Trophoblast cell (in vitro differentiated cells and primary cell): ENCODE results near the gene ZNF556.

ENCODE experiments used
- DNase-seq, 2 donors: peaks; one replicate each; pipeline ENCODE4 v3.0.0-alpha.2; 2016
- H2AFZ ChIP-seq: 2 replicates; pipeline ENCODE4 v1.6.1; 2013; ENCODE audit warnings: low read length, moderate library complexity, mild to moderate bottlenecking; ENCODE audit not compliant: insufficient read depth, poor library complexity
- H2AK5ac ChIP-seq: 2 replicates; pipeline ENCODE4 v1.6.1; 2013; ENCODE audit warnings: mild to moderate bottlenecking, low read length
- H2BK120ac ChIP-seq: 2 replicates; pipeline ENCODE4 v1.6.1; 2013; ENCODE audit warnings: low read length, mild to moderate bottlenecking, moderate library complexity; ENCODE audit not compliant: insufficient read depth, poor library complexity
- H2BK12ac ChIP-seq: 2 replicates; pipeline ENCODE4 v1.6.1; 2013; ENCODE audit warnings: mild to moderate bottlenecking, low read length, moderate library complexity
- H2BK5ac ChIP-seq: 2 replicates; pipeline ENCODE4 v1.6.1; 2013; ENCODE audit warnings: low read length, low read depth, moderate library complexity, mild to moderate bottlenecking; ENCODE audit not compliant: poor library complexity
- H3K14ac ChIP-seq: 2 replicates; pipeline ENCODE4 v1.6.1; 2013; ENCODE audit warnings: mild to moderate bottlenecking, low read length
- H3K18ac ChIP-seq: 2 replicates; pipeline ENCODE4 v1.6.1; 2013; ENCODE audit warnings: mild to moderate bottlenecking, low read length
- H3K23ac ChIP-seq: 2 replicates; pipeline ENCODE4 v1.6.1; 2013; ENCODE audit warnings: low read length
- H3K27ac ChIP-seq: 2 replicates; pipeline ENCODE4 v1.5.1; 2013; ENCODE audit warnings: low read depth, mild to moderate bottlenecking, inconsistent platforms, low read length, moderate library complexity
- H3K27me3 ChIP-seq: 2 replicates; pipeline ENCODE4 v1.6.1; 2013; ENCODE audit warnings: inconsistent platforms, mild to moderate bottlenecking, low read length, moderate library complexity; ENCODE audit not compliant: insufficient read depth
- H3K36me3 ChIP-seq, 2 experiments: 1 replicate in 1 of 2; 2 replicates in 1 of 2; pipeline ENCODE4 v1.6.1; 2013; ENCODE audit warnings: low read length in 2 of 2, mild to moderate bottlenecking in 2 of 2, moderate library complexity in 1 of 2; ENCODE audit not compliant: insufficient read depth in 2 of 2, control insufficient read depth in 1 of 2
- H3K4ac ChIP-seq: 2 replicates; pipeline ENCODE4 v1.6.1; 2013; ENCODE audit warnings: low read depth, mild to moderate bottlenecking, low read length, moderate library complexity
- H3K4me1 ChIP-seq, 2 experiments: 1 replicate in 1 of 2; 2 replicates in 1 of 2; pipeline ENCODE4 v1.6.1; 2013; ENCODE audit warnings: low read length in 2 of 2, mild to moderate bottlenecking in 2 of 2, moderate library complexity in 1 of 2; ENCODE audit not compliant: insufficient read depth in 2 of 2, control insufficient read depth in 1 of 2
- H3K4me2 ChIP-seq: 2 replicates; pipeline ENCODE4 v1.6.1; 2013; ENCODE audit warnings: inconsistent platforms, mild to moderate bottlenecking, low read length, moderate library complexity
- H3K4me3 ChIP-seq: 2 replicates; pipeline ENCODE4 v1.5.1; 2013; ENCODE audit warnings: mild to moderate bottlenecking, low read depth, low read length, inconsistent platforms
- H3K79me1 ChIP-seq: one replicate; pipeline ENCODE4 v1.6.1; 2013; ENCODE audit warnings: low read length
- H3K79me2 ChIP-seq: 2 replicates; pipeline ENCODE4 v1.6.1; 2013; ENCODE audit warnings: low read length, mild to moderate bottlenecking; ENCODE audit not compliant: control insufficient read depth, insufficient read depth, poor library complexity
- H3K9ac ChIP-seq: 2 replicates; pipeline ENCODE4 v1.6.1; 2013; ENCODE audit warnings: mild to moderate bottlenecking, low read length
- H3K9me3 ChIP-seq: 2 replicates; pipeline ENCODE4 v1.6.1; 2013; ENCODE audit warnings: low read depth, mild to moderate bottlenecking, control low read depth, inconsistent platforms, low read length; ENCODE audit not compliant: insufficient read depth
- H4K12ac ChIP-seq: 2 replicates; pipeline ENCODE4 v1.6.1; 2013; ENCODE audit warnings: low read depth, mild to moderate bottlenecking, low read length, moderate library complexity
- H4K8ac ChIP-seq: 2 replicates; pipeline ENCODE4 v1.6.1; 2013; ENCODE audit warnings: low read depth, mild to moderate bottlenecking, low read length, moderate library complexity
- H4K91ac ChIP-seq: one replicate; pipeline ENCODE4 v1.6.1; 2013; ENCODE audit warnings: low read depth, mild to moderate bottlenecking, low read length, moderate library complexity
- WGBS: extraction: QIAGEN DNeasy Blood & Tissue Kit; methylation state at CpG from one replicate; pipeline ENCODE4 v1.1.7; 2013; ENCODE audit warnings: missing lambda C conversion rate; ENCODE audit not compliant: insufficient read length, insufficient coverage; ENCODE audit errors: extremely low coverage; 5-methylcytosine and 5-hydroxymethylcytosine counted together

The ZNF556 gene

GRCh38 chr19:2850256-2850925 is 16.7 kb upstream of the ZNF556 start:
- H3K4me1 ChIP-seq = no peaks in the 10 kb centered on the region
- no peaks in the 10 kb centered on the region for H3K79me2 ChIP-seq
- H3K4me3 ChIP-seq = no peak overlapping the region
- H3K23ac ChIP-seq = no peak overlapping the region
- H4K12ac ChIP-seq = no peak overlapping the region
- no CpG with 5 or more reads among the region's 3 CpGs for WGBS
- H2AK5ac ChIP-seq = no peak overlapping the region
- no peaks in the 10 kb centered on the region for H3K27me3 ChIP-seq
- peaks cover 19 to 38% of the 10 kb centered on the region in 2 experiments for H3K36me3 ChIP-seq
- H4K91ac ChIP-seq = no peak overlapping the region
- peaks cover 23% of the 10 kb centered on the region for H3K9me3 ChIP-seq
- no peak overlapping the region for H3K9ac ChIP-seq
- H4K8ac ChIP-seq = no peak overlapping the region
- H3K27ac ChIP-seq = no peak overlapping the region
- H2BK5ac ChIP-seq = no peak overlapping the region
- H3K14ac ChIP-seq = no peak overlapping the region
- H2AFZ ChIP-seq = no peak overlapping the region
- H3K18ac ChIP-seq = no peak overlapping the region
- no peak overlapping the region for H2BK12ac ChIP-seq
- no peak overlapping the region for H3K4ac ChIP-seq
- no peak overlapping the region for H3K4me2 ChIP-seq
- no peak overlapping the region for H2BK120ac ChIP-seq
- no peak for DNase-seq
- H3K79me1 ChIP-seq = no peaks in the 10 kb centered on the region

GRCh38 chr19:2852598-2852997 is 14.5 kb upstream of the ZNF556 start:
- Histone ChIP-seq H3K36me3 (peaks cover 19 to 33% of the 10 kb centered on the region in 2 experiments), H3K4ac (no peak overlapping the region), H3K4me2 (no peak overlapping the region), H3K4me1 (no peaks in the 10 kb centered on the region), H3K14ac (no peak overlapping the region), H2BK5ac (no peak overlapping the region), H3K79me2 (no peaks in the 10 kb centered on the region), H4K12ac (no peak overlapping the region), H2BK120ac (no peak overlapping the region), H3K79me1 (no peaks in the 10 kb centered on the region), H2AFZ (no peak overlapping the region), H3K9me3 (peaks cover 17% of the 10 kb centered on the region), H3K27me3 (no peaks in the 10 kb centered on the region), H2BK12ac (no peak overlapping the region), H3K23ac (no peak overlapping the region), H2AK5ac (no peak overlapping the region), H3K18ac (no peak overlapping the region), H4K91ac (no peak overlapping the region), H3K4me3 (no peak overlapping the region), H3K27ac (no peak overlapping the region), H4K8ac (no peak overlapping the region), H3K9ac (no peak overlapping the region)
- DNase-seq = no peak
- no CpG with 5 or more reads among the region's 10 CpGs for WGBS

GRCh38 chr19:2853015-2853606 is 14.0 kb upstream of the ZNF556 start:
- DNase-seq = no peak
- H2AK5ac ChIP-seq = no peak overlapping the region
- WGBS = no CpG with 5 or more reads among the region's 11 CpGs
- peaks cover 20% of the 10 kb centered on the region for H3K9me3 ChIP-seq
- H3K4me3 ChIP-seq = no peak overlapping the region
- no peak overlapping the region for H3K9ac ChIP-seq
- no peaks in the 10 kb centered on the region for H3K79me2 ChIP-seq
- no peak overlapping the region for H2BK12ac ChIP-seq
- H2BK120ac ChIP-seq = no peak overlapping the region
- H2AFZ ChIP-seq = no peak overlapping the region
- H3K18ac ChIP-seq = no peak overlapping the region
- peaks cover 19 to 33% of the 10 kb centered on the region in 2 experiments for H3K36me3 ChIP-seq
- H4K8ac ChIP-seq = no peak overlapping the region
- no peaks in the 10 kb centered on the region for H3K79me1 ChIP-seq
- no peaks in the 10 kb centered on the region for H3K4me1 ChIP-seq
- H3K23ac ChIP-seq = no peak overlapping the region
- no peak overlapping the region for H3K4me2 ChIP-seq
- H3K27me3 ChIP-seq = no peaks in the 10 kb centered on the region
- no peak overlapping the region for H3K4ac ChIP-seq
- no peak overlapping the region for H4K12ac ChIP-seq
- no peak overlapping the region for H2BK5ac ChIP-seq
- no peak overlapping the region for H3K27ac ChIP-seq
- no peak overlapping the region for H4K91ac ChIP-seq
- H3K14ac ChIP-seq = no peak overlapping the region

- H3K27ac ChIP-seq = no peak overlapping the region
- H3K9me3 ChIP-seq = peaks cover 32% of the 10 kb centered on the region
- no peaks in the 10 kb centered on the region for H3K27me3 ChIP-seq
- H3K36me3 ChIP-seq = peaks cover 22 to 31% of the 10 kb centered on the region in 2 experiments
- no peak overlapping the region for H2AK5ac ChIP-seq
- no peak overlapping the region for H4K12ac ChIP-seq
- no peak overlapping the region for H3K23ac ChIP-seq
- no CpG with 5 or more reads among the region's 3 CpGs for WGBS
- H3K14ac ChIP-seq = no peak overlapping the region
- H4K8ac ChIP-seq = no peak overlapping the region
- H3K18ac ChIP-seq = no peak overlapping the region
- no peaks in the 10 kb centered on the region for H3K79me2 ChIP-seq
- H3K4me3 ChIP-seq = no peak overlapping the region
- H2BK120ac ChIP-seq = no peak overlapping the region
- H4K91ac ChIP-seq = no peak overlapping the region
- no peaks in the 10 kb centered on the region for H3K79me1 ChIP-seq
- no peak overlapping the region for H2BK5ac ChIP-seq
- H3K9ac ChIP-seq = no peak overlapping the region
- no peak overlapping the region for H2AFZ ChIP-seq
- no peak overlapping the region for H3K4me2 ChIP-seq
- H3K4me1 ChIP-seq = no peaks in the 10 kb centered on the region
- H2BK12ac ChIP-seq = no peak overlapping the region
- no peak for DNase-seq
- no peak overlapping the region for H3K4ac ChIP-seq
Measured at GRCh38 chr19:2854849-2855248, 12.3 kb upstream of the ZNF556 start.
